NAMALWA (cell line): ENCODE results near the gene SASH3.
"Not testable (repeated sequence)": the region's sequence is repeated elsewhere in the genome, so short reads cannot be mapped to it uniquely, and the experiment has no call there.

ENCODE experiments used
- DNase-seq: peaks from one replicate; pipeline ENCODE4 v3.0.0-alpha.2; 2015; ENCODE audit warnings: low spot score

The SASH3 gene

DNA sequence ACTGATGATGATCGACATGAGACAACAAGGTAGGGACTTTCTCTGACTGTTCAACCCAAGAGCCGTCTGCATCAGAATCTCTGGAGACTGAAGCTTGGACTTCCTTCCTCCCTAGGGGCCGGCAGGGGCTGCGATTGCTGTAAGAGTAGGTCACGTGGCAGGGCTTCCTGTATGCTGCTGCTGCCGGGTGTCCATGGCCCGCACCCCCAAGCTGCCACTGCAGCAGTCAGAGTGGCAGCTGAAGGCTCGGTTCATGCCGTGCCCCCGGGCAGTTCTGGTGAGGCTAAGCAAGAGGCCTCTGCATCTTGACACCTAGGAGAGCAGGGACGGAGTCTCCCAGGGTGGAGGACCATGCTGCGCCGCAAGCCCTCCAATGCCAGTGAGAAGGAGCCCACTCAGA lies at the start of gene SASH3:
Gene SASH3, plus strand, starts transcription at position 203 of the 400 bp plus-strand sequence. Its CDS starts 149 bp downstream, at position 352.
- peak; percentile 66 for DNase-seq

DNA sequence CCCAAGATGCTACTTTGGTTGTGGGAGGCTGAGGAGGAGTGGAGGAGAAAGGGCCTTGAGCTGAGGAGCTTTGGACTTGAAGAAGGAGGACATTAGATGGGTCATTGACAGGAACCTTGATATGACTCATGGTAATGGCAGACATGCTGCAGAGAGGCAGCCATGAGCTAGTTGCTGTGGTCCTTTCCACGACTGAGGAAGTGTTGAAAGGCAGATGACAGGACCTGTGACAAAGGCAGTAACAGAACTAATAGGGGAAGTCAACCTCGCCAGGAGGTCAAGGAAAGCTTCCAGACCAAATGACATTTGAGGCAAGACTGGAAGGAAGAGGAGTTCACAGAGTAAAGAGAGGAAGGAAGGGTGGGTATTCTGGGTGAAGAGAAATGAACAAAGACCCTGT lies 48.5 kb upstream of the SASH3 start:
- no peak for DNase-seq

DNA sequence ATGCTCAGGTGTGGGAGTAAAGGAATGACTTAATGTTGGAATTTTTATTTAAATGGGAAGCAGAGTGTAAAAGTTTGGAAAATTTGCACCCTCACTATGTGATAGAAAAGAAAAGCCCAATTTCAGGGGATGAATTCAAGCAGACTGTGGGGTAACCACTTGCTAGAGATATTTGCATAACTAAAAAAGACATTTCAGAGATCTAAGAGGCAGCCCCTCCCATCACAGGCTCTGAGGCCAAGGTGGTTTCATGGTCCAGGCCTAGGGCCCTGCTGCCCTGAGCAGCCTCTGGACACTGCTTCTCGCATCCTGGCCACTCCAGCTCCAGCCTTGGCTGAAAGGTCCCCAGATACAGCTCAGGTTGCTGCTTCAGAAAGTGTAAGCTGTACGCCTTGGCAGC lies 46.9 kb upstream of the SASH3 start:
- no peak for DNase-seq

DNA sequence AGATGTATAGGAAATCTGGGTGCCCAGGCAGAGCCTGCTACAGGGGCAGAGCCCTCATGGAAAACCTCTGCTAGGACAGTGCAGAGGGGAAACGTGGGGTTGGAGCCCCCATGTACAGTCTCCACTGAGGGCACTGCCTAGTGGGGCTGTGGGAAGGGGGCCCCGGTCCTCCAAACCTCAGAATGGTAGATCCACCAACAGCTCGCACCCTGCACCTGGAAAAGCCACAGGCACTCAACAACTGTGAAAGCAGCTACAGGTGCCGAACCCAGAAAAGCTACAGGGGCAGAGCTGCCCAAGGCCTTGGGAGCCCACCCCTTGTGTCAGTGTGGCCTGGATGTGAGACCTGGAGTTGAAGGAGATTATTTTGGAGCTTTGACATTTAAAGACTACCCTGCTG lies 46.4 kb upstream of the SASH3 start:
- DNase-seq: no peak

DNA sequence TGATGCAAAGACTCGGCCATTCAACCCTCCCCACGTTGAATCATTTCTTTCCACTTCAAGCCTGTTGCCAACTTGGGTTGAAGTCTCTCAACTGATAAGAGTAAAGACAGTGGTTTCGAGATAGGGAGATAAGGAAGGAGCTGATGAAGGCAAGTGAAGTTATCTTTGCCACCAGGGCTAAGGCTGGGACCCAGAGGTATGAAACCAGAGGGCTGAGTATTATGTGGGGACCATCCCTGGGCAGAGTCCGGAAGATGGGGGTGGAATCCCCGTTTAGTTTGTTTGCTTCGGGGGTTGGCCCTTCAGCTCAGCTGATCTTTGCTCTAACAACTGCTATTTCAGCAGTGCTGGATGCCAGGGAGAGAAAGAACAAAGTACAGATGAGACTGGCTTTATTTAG lies 43.3 kb upstream of the SASH3 start:
- DNase-seq: no peak

DNA sequence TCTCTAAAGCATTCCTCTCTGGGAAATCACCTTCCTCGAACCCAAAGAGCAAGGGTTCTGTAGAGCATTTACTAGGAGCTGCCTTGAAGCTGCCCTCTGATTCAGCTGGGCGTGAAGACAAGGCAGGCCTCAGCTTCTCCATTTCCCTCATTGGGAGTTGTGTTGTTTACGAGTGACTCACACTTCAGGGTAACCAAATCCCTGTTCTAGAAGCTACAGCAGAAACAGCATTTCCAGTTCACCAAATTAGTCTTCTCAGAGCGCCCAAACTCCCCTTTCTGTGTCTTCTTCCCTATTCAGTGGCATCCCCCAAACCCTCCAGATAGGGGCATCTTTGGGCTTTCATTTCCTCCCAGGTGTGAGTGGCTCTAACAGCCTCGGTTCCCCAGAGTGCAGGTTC lies 41.8 kb upstream of the SASH3 start:
- DNase-seq: no peak

DNA sequence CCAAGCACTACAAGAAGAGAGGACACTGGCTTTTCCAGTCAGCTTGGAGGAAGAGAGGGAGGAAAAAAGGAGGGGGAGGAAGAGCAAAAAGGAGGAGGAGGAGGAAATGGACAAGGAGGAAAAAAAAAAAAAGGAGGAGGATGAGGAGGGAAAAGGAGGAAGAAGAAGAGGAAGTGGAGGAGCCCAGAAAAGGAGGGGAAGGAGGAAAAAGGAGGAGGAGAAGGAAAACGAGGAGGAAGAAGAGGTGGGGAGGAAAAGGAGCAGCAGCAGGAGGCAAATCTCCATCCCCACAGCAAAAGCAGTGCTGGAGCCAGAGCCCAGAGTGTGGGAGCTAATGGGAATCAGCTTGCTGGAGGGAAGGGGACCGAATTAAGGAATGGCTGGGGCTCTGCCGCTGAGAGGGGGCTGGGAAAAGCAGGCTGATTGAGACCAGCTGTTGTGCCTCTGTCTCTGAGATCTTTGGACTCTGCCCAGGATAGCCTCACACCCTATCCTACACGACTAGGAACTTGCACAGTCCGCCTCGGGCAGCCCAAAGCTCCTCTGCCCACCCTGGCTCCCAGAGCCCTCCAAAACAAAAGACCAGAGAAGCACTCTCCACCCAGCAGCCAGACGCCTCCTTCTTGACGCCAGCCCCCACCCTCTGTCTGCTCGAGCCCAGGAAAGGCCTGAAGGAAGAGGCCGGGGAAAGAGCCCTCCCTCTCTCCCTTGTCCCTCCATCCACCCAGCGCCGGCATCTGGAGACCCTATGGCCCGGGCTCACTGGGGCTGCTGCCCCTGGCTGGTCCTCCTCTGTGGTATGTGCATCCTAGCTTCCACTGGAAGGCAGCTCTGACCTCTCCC lies 41.1 kb upstream of the SASH3 start, which contains the start of gene XPNPEP2:
Gene XPNPEP2, plus strand, starts transcription at position 514 of the 843 bp plus-strand sequence. Its CDS starts 235 bp downstream, at position 749.
- DNase-seq: no peak

DNA sequence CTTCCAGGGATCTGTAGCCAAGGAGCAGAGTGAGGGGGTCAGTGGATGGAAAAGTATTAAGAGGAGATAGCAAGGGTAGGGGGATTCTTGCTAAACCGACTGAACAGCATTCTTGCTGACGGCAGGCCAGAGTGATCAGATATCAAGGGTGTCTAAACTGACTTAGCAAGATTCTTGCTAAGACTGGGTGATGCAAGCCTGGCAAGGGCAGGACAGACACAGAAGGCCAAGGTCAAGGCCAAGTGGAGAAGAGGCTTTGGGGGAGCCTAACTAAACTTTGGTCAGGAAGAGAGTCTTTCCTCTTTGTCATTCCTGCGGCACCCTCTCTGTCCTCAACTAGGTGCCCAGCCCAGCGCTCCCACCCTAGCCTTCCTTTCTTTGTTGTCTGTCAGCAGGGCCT lies 40.2 kb upstream of the SASH3 start:
- no peak for DNase-seq

DNA sequence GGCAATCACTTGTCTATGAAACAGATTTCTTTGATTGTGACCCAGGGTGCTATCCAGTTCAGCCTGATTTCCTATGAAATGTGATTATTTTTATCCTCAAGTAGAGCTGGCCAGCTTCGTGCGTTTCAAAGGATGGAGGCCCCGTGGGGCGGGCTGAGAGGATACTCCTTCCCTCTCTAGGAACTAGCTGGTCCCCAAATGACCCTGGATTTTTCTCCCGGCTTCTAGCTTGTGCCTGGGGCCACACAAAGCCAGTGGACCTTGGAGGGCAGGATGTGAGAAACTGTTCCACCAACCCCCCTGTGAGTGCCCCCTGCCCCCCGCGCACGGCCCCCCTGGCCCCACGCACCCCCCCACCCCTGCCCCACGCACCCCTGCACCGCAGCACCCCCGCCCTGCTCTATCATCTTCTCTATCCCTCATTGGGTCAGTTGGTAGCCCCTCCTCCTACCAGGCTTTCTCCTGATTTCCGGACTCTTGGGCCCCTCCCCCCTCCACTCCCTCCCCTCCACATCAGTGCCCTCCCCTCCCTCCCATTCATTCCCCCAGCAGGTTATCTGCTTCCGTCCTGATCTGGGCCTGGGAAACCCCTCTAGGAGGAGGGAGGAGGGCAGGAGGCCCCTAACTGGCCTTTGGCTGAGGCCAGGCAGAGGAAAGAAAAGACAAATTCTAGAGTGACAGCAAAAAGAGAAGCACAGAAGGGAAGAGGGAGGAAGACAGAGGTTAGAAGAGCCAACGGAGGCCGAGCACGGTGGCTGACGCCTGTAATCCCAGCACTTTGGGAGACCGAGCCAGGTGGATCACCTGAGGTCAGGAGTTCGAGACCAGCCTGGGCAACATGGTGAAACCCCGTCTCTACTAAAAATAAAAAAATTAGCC lies 37.6 kb upstream of the SASH3 start:
- DNase-seq: no peak

DNA sequence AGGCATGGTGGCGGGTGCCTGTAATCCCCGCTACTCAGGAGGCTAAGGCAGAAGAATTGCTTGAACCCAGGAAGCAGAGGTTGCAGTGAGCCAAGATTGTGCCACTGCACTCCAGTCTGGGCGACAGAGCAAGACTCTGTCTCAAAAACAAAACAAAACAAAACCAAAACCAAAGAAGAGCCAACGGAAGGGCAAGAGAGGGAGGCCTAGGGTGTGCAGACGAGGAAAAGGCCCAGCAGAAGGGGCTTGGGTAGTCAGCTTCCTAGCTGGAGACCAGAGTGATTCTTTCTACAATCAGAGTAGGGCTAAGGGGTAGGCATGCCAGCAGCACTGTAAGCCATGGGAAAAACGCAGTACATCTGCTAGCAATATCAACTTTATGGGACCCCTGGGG lies 37.0 kb upstream of the SASH3 start:
- not testable (repeated sequence) for DNase-seq

DNA sequence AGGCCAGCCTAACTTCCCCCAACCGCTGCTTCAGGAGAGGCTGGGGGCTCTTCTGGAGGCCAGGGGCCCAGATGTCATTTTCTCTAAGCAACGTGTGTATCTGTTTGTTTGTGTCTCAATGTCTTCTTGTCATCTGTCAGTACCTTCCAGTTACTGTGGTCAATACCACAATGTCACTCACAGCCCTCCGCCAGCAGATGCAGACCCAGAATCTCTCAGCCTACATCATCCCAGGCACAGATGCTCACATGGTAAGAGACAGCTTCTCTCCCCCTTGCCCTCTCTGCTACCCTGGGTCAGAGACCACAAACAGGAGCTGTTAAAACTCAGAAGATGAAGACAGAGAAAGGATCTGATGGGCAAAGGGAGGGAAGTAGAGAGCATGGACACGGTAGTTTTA lies 35.9 kb upstream of the SASH3 start:
- no peak for DNase-seq

DNA sequence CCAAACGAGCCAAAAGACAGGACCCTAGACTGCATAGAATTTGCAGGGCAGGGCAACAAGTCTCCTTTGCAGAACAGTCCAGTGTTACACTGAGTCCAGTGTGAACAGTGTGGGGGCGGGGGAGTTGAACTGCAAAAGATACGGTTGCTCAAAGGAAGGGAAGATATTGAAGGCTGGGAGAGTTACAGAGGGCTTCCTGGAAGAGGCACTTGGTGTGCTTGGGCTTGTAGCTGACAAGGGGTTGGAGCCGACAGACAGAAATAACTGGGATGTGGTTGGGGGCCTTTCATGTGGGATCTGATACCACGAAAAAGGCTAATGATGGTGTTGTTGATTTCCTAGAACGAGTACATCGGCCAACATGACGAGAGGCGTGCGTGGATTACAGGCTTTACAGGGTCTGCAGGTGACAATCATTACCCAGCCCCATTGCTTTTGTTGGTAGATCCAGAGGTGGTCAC lies 34.9 kb upstream of the SASH3 start:
- DNase-seq: no peak

DNA sequence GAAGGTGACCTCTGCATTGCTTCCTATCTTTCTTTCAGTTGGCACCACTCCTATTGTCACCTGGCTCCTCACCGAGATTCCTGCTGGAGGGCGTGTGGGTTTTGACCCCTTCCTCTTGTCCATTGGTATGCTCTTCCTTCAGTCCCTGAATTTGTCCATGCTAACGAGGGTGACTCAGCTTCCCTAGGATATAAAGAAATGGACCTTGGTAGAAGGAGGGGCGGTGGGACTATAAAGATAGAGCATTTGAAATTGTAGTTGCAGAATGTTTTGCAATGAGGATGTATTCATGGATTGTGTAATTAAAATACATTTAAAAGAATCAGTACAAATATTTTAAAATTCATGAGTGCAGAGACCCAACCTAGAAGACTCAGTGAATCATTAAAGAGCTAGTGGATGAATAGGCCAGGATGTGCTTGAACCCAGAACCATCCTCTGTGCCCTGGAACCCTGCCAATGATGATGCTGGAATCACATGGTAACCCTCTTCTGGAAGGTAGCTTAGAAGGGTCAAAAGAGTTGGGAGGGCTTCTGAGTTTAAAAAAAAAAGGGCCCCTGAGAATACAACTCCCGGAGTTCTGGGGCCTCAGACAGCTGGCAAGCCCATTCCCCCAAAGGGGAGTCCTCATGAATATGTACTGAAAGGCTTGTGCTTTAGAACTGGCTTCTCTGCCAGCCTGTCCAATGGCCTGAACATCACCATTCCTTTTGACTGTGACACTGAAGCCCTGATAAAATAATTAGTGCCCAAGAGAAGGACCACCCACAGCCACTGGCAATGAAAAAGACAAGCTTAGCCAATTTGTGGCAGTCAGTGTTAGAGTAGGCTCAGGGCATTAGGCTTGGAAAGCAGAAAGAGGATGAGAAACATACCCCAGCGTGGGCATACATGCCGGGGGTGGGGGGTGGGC lies 32.9 kb upstream of the SASH3 start:
- DNase-seq: no peak

DNA sequence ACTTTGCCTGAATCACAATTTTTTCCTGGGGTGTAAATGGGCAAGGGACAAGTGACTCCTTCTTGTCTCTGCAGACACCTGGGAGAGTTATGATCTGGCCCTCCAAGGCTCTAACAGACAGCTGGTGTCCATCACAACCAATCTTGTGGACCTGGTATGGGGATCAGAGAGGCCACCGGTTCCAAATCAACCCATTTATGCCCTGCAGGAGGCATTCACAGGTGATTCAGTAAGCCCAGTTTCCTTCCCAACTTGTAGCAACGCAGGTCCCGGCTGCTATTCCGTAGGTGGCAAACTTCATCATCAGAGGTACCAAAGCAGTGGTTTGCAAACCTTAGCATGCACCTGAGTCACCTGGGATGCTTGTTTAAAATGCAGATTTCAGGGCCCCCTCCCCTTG lies 32.2 kb upstream of the SASH3 start:
- DNase-seq: no peak

DNA sequence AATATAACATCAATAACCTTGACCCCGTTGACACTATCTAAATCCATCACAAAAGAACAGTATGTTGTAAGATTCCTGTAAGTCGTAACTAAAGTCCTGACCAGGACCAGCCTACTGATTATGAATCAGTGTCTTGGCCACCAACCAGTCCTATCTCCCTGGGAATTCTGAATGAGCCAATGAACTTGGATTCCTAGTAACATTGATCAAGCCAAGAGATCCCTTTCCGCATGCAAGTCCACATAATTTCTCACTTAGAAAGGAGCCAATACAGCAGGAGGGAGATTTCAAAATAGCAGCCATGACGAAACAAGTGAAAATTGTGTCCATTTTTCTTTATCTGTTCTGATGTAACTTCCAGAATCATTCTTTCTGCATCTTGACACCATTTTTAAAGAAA lies 31.4 kb upstream of the SASH3 start:
- DNase-seq: no peak

DNA sequence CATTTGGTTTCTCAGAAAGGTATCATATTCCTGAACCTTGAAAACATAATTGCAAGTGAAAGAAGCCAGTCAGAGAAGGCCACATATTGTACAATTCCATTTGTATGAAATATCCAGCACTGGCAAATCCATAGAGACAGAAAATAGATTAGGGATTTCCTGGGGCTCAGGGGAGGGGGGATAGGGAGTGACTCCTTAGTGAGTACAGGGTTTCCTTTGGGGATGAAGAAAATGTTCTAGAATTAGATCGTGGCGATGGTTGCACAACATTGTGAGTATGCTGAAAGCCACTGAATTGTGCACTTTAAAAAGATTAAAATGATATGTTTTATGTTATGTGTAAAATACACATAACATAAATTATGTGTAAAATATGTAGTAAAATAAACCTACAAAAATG lies 30.7 kb upstream of the SASH3 start:
- DNase-seq: no peak

DNA sequence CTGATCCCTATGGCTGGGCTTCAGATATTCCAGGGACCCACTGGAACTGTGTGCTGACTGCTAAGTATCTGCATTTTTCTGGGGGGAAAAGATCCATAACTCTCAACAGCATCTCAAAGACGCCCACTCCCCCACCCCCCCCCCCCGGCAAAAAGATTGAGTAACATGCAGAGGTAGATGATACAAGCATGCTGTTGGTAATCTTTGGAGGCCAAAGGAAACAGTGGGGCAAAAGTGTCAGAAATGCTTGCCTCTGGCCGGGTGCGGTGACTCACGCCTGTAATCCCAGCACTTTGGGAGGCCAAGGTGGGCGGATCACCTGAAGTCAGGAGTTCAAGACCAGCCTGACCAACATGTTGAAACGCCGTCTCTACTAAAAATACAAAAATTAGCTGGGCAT lies 28.8 kb upstream of the SASH3 start:
- DNase-seq: no peak

DNA sequence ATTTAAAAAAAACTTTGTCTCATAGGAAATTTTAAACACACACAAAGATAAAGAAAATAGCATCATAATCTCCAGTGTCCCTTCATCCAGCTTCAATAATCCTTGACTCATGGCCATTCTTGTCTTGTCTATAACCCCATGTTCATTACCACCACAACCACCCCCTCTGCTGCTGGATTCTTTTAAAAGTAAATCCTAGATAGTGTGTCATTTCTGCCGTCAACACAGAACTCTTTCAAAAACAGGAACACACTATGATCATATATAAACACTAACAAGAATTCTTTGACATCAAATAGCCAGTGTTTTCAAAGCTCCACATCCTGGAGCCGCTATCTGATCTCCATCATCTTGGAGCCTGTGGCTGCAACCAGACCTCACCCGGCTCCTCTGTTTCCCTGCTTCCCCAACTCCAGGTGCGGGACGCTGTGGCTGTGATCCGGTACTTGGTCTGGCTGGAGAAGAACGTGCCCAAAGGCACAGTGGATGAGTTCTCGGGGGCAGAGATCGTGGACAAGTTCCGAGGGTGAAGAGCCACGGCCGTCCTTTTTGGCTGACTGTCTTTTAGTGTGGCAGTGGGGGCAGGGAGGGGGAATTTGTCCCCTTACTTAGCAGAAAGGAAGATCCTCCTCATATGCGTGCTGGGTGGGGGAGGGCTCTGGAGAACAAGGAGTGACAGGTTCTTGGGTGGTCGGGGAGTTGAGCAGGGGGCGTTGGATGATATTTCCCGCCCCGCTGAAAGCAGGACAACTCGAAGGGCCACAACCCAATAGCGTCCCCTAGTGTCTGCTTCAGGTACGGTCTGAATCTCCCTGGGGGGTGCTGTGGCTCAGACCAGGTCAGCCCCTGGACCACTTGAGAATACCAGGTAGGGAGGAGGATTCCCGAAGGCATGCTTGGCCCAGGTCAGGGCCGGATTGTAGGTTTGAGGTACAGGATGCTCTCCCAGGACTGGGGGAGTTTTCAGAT lies 25.4 kb upstream of the SASH3 start:
- no peak for DNase-seq

DNA sequence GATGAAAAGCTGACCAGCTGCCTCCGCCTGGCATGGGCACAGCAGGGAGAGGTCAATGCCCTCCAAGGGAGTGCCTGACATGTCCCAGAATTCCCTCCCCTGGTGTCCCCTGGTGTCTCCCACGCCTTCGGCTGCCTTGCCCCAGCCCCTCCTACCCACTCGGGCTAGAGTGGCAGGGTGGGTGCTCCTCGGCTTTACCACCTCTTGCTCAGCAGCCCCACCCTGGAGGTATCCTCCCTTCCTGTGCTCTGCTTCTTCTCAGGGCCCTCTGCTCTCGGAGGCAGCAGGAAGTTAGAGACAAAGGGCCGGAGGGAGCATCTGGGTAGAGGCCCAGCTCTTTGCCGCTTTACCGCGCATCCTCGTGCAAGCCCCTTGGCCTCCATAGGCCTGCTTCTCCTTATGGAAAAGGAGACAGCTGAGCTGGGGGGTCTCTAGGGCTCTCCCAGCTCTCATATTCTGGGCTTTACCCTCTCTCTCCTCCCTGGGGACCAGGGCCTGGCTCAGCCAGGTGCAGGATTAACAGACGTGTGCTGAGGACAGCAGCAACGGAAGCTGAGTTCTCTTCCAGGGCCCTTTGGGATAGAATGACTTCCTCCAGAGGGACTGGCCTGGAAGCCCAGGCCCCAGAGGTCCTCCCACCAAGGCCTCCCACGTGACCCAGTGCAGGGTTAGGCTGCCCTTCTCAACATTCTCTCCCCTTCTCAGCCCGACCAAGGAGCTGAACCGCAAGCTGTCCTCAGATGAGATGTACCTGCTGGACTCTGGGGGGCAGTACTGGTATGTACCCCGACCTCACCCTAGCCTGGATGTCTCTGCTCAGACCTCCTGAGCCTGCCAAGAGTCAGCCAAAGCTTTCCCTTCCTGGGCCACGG lies 23.7 kb upstream of the SASH3 start:
- DNase-seq: no peak

DNA sequence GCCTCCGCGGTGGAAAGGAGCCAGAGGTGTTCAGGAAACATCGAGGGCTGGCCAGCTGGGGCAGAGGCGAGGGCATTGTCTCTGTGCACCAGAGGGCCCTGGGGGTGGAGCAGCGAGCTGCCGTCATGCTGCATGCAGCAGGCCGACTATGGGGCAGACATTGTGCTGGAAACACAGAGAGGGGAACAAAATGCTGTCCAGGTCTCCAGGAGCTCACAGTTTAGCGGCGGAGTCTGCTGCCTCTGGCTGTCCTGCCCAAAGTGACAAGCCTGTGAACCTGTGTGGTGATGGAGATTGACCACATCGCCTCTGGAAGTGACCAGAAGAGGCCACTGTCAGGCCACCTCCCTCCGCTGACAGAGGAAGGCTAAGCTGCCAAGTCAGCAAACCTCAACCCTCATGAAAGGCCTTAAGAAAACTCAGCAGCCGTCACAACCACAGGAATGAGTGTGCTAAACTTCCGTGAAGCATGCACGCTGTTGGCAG lies 20.1 kb upstream of the SASH3 start:
- DNase-seq: no peak
